DND-41 (cell line): Measurements from ENCODE around the gene ARHGAP35.

Experiments used
- ATAC-seq: fragments of 200-7000 bp; cut with Tn5 transposase; 3 replicates; pipeline ENCODE4 v1.9.1; 2021; ENCODE audit warnings: low read depth; ENCODE audit not compliant: insufficient read depth
- DNase-seq: peaks from one replicate; pipeline ENCODE4 v3.0.0-alpha.2; 2020
- H2AFZ ChIP-seq: 2 replicates; pipeline ENCODE4 v1.6.0; 2012; ENCODE audit warnings: low read depth, low read length
- H3K27ac ChIP-seq: 2 replicates; pipeline ENCODE4 v1.5.1; 2012; ENCODE audit warnings: low read length, inconsistent platforms
- H3K27me3 ChIP-seq: fragments of 200-600 bp; sonication (generic); 2 replicates; pipeline ENCODE4 v1.6.0; 2012; ENCODE audit warnings: low read length, mild to moderate bottlenecking, inconsistent platforms; ENCODE audit not compliant: insufficient read depth, poor library complexity
- H3K36me3 ChIP-seq: 2 replicates; pipeline ENCODE4 v1.5.1; 2012; ENCODE audit warnings: low read length, inconsistent platforms; ENCODE audit not compliant: insufficient read depth
- H3K4me1 ChIP-seq: 2 replicates; pipeline ENCODE4 v1.5.1; 2012; ENCODE audit warnings: mild to moderate bottlenecking, low read length; ENCODE audit not compliant: insufficient read depth
- H3K4me2 ChIP-seq: 2 replicates; pipeline ENCODE4 v1.6.0; 2012; ENCODE audit warnings: mild to moderate bottlenecking, moderate library complexity, low read length, inconsistent platforms; ENCODE audit not compliant: insufficient read depth
- H3K4me3 ChIP-seq, 2 experiments: fragments of 200-600 bp in 1 of 2; shearing (Covaris generic) in 1 of 2; 2 replicates each; pipeline ENCODE4 v1.5.1; 2012 to 2016; ENCODE audit warnings: inconsistent platforms in 2 of 2, low read length in 2 of 2, mild to moderate bottlenecking in 2 of 2, low read depth in 1 of 2, moderate library complexity in 1 of 2
- H3K79me2 ChIP-seq: 2 replicates; pipeline ENCODE4 v1.6.0; 2012; ENCODE audit warnings: low read length, inconsistent platforms; ENCODE audit not compliant: insufficient read depth
- H3K9ac ChIP-seq: 2 replicates; pipeline ENCODE4 v1.6.0; 2012; ENCODE audit warnings: low read depth, mild to moderate bottlenecking, inconsistent platforms, low read length, moderate library complexity
- H3K9me3 ChIP-seq: 2 replicates; pipeline ENCODE4 v1.5.1; 2012; ENCODE audit warnings: low read length, moderate library complexity, mild to moderate bottlenecking, inconsistent platforms; ENCODE audit not compliant: insufficient read depth, severe bottlenecking
- H4K20me1 ChIP-seq: 2 replicates; pipeline ENCODE4 v1.6.0; 2012; ENCODE audit warnings: low read length; ENCODE audit not compliant: insufficient read depth
- EZH2 ChIP-seq: IDR thresholded peaks from 3 replicates; pipeline ENCODE4 v1.6.1; 2012; ENCODE audit warnings: borderline replicate concordance, low read depth, mild to moderate bottlenecking, moderate library complexity, low read length, inconsistent platforms; ENCODE audit not compliant: severe bottlenecking
- TF ChIP-seq, protein P1 (sequence below): IDR thresholded peaks from 2 replicates; pipeline ENCODE4 v1.5.1; 2012; ENCODE audit warnings: borderline replicate concordance, low read length, moderate library complexity, mild to moderate bottlenecking; ENCODE audit not compliant: poor library complexity, severe bottlenecking; ENCODE audit errors: extremely low read depth

Gene ARHGAP35

DNA sequence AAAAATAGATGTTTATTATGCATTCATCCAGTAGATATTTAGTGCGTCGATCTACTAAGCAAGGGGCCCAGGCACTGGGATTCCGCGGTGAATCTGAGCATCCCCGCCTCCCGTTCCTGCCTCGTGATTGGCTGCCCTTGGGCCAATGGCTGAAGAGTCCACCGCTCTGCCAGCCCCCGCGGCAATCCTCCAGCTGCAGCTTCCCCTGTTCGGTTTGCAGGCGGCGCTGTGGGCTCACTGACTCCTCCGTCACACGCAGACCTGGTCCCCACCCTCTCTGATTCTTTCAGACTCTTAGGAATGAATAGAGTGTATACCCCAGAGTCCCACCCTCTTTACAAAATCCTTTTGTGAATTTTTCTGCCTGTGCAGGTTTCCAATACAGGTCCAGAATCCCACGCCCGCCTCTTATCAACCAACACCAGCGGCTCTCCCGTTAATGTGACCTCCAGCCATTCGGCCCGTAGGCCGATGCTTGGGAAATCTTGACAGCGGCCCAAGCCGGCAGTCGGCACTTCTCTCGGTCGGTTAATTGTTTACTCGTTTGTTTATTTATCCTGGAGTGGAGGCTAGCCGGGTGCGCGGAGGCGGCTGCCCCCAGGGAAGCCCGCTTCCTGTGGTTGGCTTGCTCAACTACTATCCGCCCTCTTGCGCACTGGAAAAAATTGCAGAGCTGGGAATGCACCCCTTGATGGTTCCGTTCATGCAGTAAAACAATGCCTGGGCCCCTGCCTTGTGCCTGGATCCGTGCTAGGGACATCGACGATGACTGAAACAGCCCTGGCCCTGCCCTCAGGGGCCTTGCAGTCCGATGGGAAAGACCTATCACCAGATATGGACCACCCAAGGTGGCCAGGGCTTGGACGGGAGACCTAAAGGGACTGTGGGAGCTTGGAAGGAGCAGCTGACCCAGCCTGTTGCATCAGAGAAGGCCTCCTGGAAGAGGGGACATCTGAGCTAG is 4.5 kb upstream of the ARHGAP35 start:
- DNase-seq (peak; percentile 96), ATAC-seq (peak; percentile 72)
- Histone ChIP-seq H3K4me1 (peaks cover 29% of the 10 kb centered on the region), H3K4me2 (peak overlapping the region; percentile 41), H2AFZ (peak overlapping the region; percentile 62), H3K9ac (peak overlapping the region; percentile 19), H3K79me2 (peaks cover 22% of the 10 kb centered on the region), H4K20me1 (0 out of 2 replicates have a peak, but pooled peaks cover under 1% of the 10 kb centered on the region), H3K27ac (0 out of 2 replicates have a peak overlapping the region, but pooled peaks have one; percentile 3), H3K27me3 (no peaks in the 10 kb centered on the region), H3K9me3 (no peaks in the 10 kb centered on the region), H3K4me3 (no peak overlapping the region), H3K36me3 (no peaks in the 10 kb centered on the region)
- TF ChIP-seq, protein P1, sequence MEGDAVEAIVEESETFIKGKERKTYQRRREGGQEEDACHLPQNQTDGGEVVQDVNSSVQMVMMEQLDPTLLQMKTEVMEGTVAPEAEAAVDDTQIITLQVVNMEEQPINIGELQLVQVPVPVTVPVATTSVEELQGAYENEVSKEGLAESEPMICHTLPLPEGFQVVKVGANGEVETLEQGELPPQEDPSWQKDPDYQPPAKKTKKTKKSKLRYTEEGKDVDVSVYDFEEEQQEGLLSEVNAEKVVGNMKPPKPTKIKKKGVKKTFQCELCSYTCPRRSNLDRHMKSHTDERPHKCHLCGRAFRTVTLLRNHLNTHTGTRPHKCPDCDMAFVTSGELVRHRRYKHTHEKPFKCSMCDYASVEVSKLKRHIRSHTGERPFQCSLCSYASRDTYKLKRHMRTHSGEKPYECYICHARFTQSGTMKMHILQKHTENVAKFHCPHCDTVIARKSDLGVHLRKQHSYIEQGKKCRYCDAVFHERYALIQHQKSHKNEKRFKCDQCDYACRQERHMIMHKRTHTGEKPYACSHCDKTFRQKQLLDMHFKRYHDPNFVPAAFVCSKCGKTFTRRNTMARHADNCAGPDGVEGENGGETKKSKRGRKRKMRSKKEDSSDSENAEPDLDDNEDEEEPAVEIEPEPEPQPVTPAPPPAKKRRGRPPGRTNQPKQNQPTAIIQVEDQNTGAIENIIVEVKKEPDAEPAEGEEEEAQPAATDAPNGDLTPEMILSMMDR, result peak; percentile 95
- TF ChIP-seq EZH2, result no peak

DNA sequence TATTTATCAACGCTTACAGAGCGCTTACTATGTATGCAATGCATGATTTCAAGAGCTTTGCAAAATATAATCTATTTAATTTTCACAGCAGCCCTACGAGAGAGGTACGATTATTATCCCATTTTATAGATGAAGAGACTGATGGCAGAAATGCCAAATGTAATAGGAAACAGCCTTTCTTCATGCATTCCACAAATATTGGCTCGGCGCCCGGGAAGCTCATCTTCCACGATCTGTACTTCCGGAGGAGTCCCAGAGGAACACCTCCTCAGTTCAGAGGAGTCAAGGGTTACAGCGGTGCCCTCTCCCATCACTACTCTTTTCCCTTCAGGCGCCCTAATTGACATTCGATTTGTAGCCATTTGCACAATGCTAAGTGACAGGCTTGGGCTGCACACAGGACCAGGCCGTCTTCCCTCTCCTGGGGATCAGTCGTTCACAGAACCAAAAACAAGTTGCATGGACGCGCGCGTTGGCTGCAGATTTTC is 1.1 kb upstream of the ARHGAP35 start:
- H3K79me2 ChIP-seq, result peaks cover 55% of the 10 kb centered on the region
- H3K4me2 ChIP-seq, result peak overlapping the region; percentile 98
- H3K9me3 ChIP-seq, result no peaks in the 10 kb centered on the region
- peaks cover 5% of the 10 kb centered on the region; the same call in 1 of the 2 replicates for H3K36me3 ChIP-seq
- H4K20me1 ChIP-seq, result peaks cover 32% of the 10 kb centered on the region
- no peaks in the 10 kb centered on the region for H3K27me3 ChIP-seq
- peak overlapping the region; percentile 68 for H3K9ac ChIP-seq
- DNase-seq (no peak), ATAC-seq (peak; percentile 4)
- H2AFZ ChIP-seq, result peak overlapping the region; percentile 92
- no peak for TF ChIP-seq EZH2
- TF ChIP-seq, protein P1, result no peak
- peaks cover 58% of the 10 kb centered on the region for H3K4me1 ChIP-seq
- H3K4me3 ChIP-seq, result peak overlapping the region; percentile 36 to 73; a peak in 3 of 4 replicates
- peak overlapping the region; percentile 95 for H3K27ac ChIP-seq

DNA sequence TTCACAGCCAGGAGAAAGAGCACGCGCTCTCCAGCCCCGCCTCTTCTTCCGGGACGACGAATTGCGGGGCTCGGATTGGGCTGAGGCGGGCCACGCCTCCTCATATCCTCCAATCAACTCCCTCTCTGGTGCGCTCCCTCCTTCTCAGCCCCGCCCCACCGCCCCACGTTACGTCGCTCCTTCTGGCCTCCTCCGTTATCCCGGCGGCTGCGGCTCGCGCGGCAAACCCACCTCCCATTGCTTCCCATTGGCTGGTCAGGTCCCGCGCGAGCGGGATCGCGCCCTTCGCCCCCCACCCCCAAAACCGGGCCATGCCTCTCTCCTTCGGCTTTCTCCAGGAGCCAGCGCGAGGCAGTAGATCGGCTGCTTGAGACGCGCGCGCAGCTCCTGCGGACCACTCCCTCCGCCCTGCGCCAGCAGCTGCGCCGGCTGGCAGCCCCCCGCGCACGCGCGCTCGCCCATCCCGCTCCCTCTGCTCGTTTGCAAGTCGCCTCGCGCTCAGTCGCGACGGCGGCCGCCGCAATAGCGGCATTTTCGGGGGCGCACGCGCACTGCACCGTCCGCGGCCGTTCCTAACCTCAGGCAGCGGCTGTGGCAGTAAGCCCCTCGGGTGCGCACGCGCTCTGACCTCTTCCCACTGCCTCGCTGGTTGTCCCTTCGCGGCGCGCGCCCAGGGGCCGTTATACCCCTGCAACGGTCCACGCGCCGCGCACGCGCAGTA is 512 bp upstream of the ARHGAP35 start:
- Histone ChIP-seq H3K4me2 (peak overlapping the region; percentile 98), H2AFZ (peak overlapping the region; percentile 92), H3K36me3 (peaks cover 6% of the 10 kb centered on the region), H4K20me1 (peaks cover 37% of the 10 kb centered on the region), H3K9ac (peak overlapping the region; percentile 100), H3K27ac (peak overlapping the region; percentile 100), H3K4me1 (peaks cover 64% of the 10 kb centered on the region), H3K79me2 (peaks cover 61% of the 10 kb centered on the region), H3K9me3 (no peaks in the 10 kb centered on the region), H3K27me3 (no peaks in the 10 kb centered on the region), H3K4me3 (peak overlapping the region; percentile 39 to 73; a peak in 3 of 4 replicates)
- TF ChIP-seq EZH2, result no peak
- TF ChIP-seq, protein P1, result no peak
- DNase-seq (peak; percentile 100), ATAC-seq (peak; percentile 80)
